HG03439 (cell line): ENCODE data around the gene C6orf163.
"Not testable (repeated sequence)": the region's sequence is repeated elsewhere in the genome, so short reads cannot be mapped to it uniquely, and the experiment has no call there.

Experiments used
- ATAC-seq: cut with Tn5 transposase; IDR thresholded peaks from one replicate; pipeline ENCODE4 v1.9.1; 2021; ENCODE audit warnings: mild to moderate bottlenecking, moderate library complexity; ENCODE audit not compliant: unreplicated experiment

The C6orf163 gene

DNA sequence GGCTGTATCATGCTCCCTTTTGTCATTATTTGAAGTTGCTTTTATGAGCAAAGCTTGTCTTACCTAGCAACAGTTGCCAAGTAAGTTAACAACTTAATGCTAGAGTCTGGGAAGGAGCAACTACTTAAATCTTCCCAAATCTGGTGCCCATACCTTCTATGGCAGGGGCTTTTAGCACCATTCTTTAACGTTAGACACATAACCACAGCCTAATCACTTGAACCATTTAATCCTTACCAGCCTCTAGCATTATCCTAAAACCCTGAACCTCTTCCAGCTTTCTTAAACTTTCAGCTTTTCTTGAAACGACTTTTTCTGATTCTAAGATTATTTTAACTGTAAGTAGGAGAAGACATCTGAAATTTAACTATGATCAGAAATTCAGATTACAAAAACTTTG, at the start of gene C6orf163:
Gene C6orf163 (plus strand): TSS at position 83 of the 400 bp plus-strand sequence. CDS start 287 bp downstream, at position 370.
- no peak for ATAC-seq

DNA sequence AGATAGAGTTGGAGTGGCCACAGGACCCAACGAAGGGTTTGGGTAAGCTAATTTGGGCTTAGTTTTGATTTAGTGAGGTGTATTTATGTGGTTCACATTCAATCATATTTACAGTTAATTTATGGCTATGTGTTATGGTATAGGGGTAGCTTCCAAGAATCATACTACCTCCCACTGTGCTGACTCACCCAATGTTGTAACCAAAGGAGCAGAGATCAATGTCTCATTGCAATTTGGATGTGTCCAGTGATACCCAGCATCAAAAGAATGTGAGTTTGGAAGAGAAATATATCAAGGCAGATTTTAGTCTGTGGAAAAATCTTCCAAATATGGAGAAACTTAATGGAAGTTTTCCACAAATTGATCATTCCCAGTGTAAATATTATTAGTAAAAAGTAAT, 47.5 kb upstream of the C6orf163 start:
- no peak for ATAC-seq

DNA sequence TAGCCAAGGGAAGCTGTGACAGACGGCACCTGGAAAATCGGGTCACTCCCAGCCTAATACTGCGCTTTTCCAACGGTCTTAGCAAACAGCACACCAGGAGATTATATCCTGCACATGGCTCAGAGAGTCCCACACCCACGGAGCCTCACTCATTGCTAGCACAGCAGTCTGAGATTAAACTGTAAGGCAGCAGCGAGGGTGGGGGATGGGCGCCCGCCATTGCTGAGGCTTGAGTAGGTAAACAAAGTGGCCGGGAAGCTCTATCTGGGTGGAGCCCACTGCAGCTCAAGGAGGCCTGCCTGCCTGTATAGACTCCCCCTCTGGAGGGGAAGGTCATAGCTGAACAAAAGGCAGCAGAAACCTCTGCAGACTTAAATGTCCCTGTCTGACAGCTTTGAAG, 43.3 kb upstream of the C6orf163 start:
- ATAC-seq, result not testable (repeated sequence)

DNA sequence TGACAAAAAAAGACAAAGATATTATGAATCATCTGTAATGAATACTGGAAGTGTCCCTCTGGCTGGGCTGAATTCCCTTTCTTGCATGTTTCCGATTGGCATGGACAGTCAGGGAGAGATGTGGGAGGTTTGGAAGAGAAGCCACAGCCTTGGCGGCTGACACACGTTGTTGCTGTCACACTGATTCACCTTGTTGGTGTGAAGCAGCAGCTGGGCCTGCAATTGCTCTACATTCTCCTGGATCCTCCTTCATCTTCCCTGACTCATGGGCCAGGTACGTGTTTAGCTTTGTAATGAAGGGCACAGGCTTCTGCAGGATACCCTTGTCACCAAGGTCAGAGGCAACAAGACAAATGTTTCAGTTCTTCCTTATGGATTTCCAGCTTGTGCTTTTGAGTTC, 35.6 kb upstream of the C6orf163 start:
- no peak for ATAC-seq

DNA sequence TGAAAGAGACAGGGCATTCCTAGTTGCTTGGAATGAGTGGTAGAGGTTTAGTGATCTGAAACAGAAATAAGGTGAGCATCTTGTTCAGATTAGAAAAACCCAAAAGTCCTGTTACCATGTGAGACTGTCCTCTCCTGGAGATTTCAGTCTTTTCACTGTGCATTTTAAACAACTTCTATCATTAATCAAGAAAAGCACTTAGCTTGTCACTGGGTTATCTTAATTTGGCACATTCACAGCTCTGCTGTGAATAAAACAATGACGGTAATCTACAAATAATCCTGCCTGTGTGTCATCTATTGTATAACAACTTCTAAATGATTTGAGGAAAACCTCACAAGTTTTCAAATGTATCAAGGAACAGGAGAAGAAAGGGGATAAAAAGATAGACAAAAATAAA, 31.8 kb upstream of the C6orf163 start:
- ATAC-seq, result no peak

DNA sequence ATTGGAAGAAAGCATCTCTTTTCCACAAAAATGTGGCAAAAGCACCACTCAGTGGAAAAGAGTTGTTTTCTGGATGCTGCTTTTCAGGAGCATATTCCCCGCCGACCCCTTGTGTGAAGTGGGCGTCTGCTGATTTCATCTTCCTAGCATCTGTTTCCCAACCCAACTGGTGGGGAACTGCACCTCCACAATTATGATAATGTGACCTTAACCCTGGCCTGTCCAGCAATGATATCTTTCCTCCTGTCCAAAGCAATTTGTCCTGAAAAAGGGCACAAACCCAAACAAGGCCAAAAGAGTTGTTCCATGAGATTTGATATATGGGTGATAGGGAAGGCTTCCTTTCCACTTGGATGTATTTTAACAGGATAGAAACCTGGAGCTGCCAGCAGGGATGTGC, 29.5 kb upstream of the C6orf163 start:
- ATAC-seq, result no peak

DNA sequence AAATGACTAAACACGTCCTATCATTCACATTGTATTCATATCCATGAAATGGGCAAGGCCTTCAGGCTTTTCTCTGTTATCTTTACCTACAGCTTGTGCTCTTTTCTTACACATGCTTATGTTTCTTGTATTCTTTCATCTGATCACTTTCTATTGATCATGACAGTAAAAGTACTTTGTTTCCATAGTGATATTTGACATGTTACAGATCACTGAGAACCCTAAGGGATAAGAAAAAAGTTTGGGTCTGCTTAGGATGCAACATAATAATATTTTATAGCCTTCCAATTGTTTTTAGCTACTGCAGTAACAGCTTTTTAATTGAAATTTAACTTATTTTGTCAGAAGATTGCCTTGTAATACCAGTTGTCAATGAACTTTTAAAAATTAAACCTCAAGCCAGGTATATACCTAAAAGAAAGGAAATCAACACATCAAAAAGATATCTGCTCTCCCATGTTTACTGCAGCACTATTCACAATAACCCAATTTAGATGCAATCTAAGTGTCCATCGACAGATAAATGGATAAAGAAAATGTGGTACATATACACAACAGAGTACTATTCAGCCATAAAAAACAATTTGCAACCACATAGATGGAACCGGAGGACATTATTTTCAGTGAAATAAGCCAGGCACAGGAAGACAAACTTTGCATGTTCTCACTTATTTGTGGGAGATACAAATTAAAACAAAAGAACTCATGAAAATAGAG, 25.2 kb upstream of the C6orf163 start:
- no peak for ATAC-seq

DNA sequence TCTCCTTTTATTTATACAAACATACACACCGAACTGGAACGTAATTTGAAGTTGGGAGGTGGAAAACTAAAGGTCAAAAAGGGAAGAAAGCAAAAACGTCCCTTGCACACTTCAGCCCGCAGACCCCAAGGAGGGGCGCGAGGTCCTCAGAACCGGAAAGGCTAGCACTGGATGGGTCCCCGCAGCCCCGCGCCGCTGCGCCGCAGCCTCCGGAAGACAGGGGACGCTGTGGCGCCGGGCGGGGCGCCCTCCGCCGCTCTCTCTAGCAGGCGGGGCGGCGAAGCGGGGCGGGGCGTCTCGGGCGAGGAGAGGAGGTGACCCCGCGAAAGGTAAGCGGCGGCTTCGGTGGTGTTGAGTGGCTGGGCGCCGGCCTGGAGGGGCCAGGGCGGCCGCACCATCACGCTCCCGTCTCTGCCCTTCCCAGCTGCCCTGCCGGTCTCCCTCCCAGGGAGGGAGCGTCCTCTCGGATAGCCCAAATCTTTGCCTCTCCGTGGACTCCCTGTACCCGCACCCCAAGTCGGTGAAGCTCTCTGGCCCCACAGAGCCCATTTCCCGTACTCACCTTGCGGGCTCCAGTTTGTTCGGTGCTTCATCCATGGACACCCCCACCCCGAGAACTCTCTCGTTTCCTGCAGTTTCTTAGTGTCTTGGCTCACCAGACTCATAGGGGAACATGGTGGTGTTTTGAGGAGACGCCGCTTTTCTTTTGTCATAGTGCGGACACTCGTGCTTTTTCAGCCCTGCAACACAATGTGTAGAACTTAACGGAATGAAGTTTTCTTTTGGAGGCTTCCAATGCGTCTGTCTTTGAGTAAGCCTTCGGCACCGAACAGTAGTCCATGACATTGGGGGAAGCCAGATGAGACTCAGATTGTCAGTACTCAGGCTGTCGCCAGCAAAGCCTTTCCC, 22.1 kb upstream of the C6orf163 start, which contains the start of gene SMIM8:
Gene SMIM8 (plus strand): TSS at position 285 of the 909 bp plus-strand sequence. CDS start 14,444 bp downstream, outside the sequence.
- peak; percentile 100 for ATAC-seq

DNA sequence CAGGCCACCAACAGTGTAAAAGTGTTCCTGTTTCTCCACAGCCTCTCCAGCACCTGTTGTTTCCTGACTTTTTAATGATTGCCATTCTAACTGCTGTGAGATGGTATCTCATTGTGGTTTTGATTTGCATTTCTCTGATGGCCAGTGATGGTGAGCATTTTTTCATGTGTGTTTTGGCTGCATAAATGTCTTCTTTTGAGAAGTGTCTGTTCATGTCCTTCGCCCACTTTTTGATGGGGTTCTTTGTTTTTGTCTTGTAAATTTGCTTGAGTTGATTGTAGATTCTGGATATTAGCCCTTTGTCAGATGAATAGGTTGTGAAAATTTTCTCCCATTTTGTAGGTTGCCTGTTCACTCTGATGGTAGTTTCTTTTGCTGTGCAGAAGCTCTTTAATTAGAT, 20.7 kb upstream of the C6orf163 start:
- ATAC-seq, result not testable (repeated sequence)

DNA sequence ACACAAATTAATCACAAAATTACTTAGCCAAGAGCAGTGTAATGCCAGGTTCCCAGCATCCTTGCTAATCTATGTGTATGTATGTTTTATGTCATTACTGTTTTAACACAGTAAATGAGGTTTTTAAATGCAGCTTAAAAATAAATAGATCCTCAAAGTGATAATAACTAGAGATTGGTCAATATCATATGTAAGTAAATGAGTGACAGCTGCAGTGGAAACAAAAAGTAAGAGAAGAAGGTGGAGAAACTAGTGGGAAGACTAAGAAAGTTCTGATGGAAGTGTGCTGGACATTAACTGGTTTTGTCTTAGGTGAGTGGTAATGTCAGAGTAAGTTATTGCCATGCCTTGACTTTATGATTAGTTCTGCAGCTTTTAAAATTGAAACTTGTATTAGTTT, 13.7 kb upstream of the C6orf163 start:
- ATAC-seq, result no peak

DNA sequence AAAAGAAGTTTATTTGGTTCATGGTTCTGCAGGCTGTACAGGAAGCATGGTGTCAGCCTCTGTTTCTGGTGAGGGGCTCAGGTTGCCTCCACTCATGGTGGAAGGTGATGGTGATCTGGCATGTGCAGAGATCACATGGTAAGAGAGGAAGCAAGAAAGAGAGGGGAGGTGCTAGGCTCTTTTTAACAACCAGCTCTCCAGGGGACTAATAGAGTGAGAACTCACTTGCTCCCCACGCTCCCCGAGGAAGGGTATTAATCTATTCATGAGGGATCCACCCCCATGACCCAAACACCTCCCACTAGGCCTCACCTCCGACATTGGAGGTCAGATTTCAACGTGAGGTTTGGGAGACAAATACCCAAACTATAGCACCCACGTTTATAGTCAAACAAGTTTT, 11.6 kb upstream of the C6orf163 start:
- no peak for ATAC-seq

DNA sequence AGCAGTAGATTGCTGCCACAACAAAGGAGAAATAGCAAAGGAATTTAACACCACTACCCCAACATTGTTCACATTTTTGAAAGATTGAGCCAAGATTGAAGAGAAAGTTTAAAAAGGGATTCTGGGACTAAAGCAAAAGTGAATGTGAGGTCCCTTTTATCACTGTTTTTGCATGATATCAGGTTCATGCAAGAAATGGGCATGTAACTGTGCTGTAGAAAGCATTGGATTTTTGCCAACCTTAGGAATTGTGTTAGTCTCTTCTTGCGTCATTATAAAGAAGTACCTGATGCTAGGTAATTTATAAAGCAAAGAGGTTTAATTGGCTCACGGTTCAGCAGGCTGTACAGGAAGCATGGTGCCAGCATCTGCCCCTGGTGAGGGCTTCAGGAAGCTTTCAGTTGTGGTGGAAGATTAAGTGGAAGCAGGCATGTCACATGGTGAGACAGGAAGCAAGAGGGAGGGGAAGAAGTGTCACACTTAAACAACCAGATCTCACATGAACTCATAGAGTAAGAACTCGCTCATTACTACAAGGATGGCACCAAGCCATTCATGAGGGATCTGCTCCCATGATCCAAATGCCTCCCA, 10.9 kb upstream of the C6orf163 start:
- ATAC-seq, result no peak

DNA sequence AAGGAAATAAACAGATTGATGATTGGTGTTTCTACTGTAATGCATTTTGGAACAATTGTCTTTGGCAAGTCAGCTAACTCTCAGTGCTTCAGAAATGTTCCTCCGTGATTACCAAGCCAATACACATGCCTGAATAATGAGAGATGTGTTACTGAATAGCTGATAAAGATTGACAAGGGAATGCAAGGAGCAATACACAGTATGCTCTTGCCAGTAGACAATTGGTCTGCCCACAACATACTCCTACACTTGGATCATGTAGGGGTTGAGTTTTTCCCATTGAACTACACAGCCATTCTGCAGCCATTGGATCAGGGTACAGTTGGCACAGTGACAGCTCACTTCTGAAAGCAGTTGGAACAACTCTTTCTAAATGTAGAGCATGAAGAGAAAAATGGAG, 9.9 kb upstream of the C6orf163 start:
- ATAC-seq, result no peak

DNA sequence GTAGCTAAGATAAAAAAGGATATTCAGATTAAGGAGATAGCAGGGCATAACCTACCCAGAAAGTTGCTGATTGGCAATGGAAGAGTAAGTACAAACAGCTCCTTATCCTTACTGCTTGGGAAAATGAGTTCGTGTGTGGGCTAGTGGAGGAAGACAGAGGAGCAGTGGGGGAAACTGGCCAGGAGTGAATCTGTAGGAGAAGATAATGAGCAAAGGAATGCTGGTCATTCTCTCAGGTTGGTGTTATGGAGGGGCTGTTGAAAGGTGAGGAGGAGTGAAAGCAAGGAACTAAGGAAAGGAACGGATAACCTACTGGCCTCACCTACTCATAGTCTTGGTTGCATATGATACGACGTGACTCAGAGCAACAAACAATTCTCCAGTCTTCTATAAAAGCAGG, 8.2 kb upstream of the C6orf163 start:
- ATAC-seq, result no peak

DNA sequence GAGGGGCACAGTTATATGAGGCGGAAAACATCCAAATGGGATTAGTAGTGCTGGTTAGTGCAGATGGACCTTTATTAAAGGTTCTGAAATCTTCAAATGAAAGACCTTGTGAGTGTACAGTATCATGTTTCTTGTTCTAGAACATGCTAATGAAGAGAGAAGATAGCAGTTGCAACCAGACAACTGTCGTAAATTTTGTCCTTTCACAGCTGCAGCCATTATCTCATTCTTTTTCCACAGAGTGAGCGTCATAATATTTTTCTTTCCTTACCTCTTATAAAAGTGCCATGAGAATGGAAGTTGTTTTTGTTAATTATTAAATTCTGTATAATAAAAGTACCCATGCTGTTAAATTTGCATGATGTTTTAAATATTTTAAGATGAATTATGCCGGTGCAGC, 4.4 kb upstream of the C6orf163 start:
- ATAC-seq, result no peak

DNA sequence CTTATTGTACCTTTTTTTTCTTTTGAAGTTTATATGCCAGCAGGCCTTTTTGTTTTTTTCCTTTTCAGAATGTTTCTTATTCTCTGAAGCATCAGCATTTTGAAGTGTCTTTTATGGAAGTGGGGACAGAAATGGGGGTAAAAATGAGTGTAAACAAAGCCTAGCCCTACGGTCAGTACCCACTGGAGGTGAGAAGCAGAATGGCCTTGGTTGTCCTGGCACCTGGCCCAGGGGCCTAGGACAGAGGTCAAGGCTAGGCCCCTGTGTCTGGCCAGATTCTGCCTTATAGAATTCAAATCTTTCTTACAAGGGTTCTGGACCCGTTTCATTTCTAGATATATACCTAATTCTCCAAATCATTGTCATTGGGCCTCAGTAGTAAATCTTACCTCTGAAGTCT, 3.5 kb upstream of the C6orf163 start:
- no peak for ATAC-seq

DNA sequence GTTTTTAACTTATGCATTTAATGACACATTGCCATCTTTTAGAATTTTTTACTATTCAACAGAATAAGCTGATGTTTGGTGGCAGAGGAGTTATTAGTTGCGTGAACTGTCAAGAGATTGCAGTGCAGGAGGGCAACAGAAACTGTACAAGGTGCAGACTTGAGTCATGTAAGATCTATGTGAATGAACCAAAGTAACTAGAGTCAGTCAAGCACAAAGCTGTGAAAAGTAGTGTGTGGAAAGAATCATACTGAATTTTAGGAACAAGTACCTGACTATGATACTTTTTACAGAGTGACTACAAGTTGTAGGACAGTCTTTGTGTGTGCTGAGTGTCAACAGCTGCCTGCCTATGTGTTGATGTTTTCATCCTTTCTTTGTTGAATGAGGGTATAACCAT, 2.7 kb upstream of the C6orf163 start:
- peak; percentile 77 for ATAC-seq

DNA sequence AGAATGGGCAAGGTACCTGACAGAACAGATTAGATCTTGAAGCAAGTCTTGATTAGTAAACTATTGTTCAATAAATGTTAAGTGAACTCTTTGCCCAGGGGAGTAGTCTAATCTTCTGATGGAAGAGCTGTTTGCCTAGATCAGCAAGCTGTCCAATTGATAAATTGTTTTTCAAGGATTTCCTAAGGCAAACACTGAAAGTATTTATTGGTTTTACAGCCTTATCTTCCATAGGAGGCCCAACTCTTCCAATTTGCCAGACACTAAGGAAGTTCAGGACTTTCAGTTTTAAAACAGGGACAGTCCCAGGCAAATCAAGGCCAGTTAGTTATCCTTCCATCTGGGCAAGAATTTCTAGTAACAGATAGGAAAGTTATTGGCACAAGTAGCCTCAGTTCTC, 1.8 kb upstream of the C6orf163 start:
- no peak for ATAC-seq

DNA sequence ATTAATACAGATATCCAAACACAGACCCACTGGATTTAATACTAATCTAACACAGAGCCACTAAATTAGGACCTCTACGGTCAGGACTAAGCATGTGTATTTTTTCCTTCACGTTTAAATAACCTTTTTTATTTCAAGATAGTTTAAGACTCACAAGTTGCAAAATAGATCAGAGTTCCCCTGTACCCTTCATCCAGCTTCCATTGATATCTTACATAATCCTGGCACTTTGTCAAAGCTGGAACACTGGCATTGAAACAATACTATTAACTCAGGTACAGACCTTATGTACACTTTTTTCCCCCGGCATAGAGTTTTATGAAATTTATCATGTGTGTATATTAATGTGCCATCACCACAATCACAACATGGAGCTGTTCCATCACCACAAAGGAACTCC, 2.1 kb downstream of the C6orf163 start:
- ATAC-seq, result no peak

DNA sequence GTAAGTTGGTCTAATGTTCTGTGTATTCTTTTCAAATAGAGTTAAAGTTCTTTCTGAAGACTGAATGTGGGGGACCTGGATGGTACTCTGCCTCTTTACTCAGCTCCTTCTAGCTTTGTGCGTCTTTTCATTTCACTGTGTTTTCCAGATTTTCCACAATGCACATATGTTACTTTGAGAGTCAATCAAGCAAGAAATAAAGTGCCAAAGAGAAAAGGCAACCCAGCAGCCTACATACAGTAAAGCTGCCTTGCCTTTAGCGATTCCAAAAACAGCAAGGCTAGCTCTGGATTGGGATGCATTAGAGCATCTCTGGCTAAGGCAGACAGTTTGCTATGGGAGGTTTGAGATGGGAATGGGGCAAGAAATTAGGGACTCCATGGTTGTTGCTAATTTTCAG, 5.3 kb downstream of the C6orf163 start:
- ATAC-seq, result no peak

DNA sequence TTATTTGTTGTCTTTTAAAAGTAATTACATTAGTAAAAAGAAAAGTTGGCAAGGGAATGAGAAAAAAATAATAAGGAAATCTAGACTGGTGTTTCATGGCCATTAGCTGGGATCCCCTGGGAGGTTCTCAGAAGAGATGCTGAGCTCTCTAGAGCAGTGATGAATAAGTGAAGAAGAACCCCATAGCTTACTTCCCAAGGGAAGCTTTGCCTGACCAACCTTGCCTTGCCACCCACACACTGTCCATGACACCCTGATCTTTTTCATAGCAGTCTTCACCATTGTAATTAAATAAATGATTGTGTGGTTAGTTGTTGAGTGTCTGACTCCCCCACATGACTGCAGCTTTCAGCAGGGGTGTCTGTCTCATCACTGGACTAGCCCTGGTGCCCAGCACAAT, 5.9 kb downstream of the C6orf163 start:
- ATAC-seq, result no peak

DNA sequence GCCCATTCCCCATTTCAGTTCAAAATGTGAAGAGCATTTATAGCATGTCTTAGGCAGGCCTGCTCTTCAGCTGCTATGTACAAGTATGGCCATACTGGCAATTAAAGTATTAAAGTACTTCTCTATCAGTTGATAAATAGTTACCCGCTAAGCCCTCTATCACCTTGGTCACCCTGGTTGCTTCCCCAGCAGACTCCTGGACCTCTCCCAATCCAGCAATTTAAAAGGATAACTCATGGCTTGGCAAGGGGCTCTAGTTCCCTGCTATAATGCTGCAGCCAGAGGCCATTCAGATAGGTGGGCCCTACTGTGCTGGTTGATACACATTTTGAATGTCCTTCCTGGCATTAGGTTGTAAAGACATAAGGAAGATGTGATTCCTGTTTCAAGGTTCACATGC, 7.0 kb downstream of the C6orf163 start:
- no peak for ATAC-seq
